Left forelimb (tissue), 1 donor: Measurements from ENCODE around the gene CCDC117.
"Not testable (repeated sequence)": the region's sequence is repeated elsewhere in the genome, so short reads cannot be mapped to it uniquely, and the experiment has no call there.

Experiments
- DNase-seq: peaks from one replicate; pipeline ENCODE4 v3.0.0-alpha.2; 2018; ENCODE audit warnings: low spot score

CCDC117 gene

GRCh38 chr22:28801845-28802594 is 29.5 kb downstream of the CCDC117 start:
- DNase-seq: no peak

GRCh38 chr22:28802595-28803123 is 30.2 kb downstream of the CCDC117 start:
- DNase-seq: no peak

GRCh38 chr22:28805426-28805825 is 32.9 kb downstream of the CCDC117 start:
- DNase-seq: not testable (repeated sequence)

DNA sequence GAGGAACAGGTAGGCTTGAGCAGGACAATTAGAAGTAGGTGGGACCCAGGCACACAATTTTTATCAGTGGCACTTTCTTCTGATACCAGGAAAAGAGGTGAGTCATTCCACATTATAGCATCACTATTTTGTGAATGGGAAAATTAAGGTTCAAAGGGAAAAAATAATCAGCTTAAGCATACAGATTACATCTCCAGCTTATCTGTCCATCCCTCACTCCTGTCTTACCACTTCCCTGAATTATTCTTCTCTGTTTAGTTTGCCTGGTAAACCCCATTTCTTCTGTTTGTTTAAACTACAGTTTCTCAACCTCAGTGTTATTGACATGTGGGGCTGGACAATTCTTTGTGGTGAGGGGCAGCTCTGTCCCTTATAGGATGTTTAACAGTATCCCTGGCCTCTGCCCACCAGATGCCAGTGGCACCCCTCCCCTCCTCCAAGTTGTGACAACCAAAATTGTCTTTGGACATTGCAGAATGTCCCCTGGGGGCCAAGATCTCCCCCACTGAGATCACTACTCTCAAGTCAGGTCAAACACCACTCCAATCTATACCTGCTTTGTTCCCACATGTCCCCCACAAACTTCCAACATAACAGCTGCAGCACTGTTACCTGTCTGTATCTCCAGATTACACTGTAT is 36.3 kb downstream of the CCDC117 start:
- no peak for DNase-seq

DNA sequence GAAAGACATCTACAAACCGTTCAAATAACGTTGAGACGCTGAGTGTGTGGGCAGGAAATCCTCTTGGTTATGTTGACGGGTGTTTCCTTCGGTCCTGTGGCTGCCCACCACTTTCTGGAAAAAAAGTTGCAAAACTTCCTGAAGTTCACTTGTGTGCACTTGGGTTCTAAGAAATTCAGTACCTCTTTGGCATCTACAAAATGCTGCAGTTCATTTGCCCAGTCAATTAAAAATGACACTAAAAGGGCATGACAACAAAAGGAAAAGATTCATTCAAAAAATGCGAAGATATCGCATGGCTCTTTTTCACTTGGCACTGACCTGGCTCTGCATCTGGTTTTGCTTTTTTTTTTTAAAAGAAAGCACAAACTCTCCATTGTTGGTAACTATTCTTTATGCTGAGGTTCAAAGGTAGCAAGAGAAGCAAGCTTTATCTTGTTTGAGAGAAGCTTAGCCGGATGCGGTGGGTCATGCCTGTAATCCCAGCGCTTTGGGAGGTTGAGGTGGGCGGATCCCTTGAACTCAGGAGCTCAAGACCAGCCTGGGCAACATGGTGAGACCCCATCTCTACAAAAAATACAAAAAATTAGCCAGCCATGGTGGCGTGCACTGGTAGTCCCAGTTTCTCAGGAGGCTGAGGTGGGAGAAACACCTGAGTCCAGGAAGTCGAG is 38.5 kb downstream of the CCDC117 start:
- DNase-seq: no peak

DNA sequence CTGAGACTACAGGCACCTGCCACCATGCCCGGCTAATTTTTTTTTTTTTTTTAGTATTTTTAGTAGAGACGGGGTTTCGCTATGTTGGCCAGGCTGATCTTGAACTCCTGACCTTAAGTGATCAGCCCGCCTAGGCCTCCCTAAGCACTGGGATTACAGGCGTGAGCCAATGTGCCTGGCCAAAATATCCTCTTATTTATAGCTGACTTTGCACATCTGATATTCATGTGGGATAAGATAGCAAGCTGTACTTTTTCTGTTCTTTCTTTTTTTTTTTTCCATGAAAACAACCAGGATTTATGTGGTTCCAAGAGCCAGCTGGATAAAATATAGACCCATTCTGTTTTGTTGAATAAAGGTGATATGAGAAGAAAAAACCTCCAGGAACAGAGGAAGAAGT is 40.0 kb downstream of the CCDC117 start:
- no peak for DNase-seq

- no peak for DNase-seq
These were observed 41.5 kb downstream of the CCDC117 start for GRCh38 chr22:28813772-28814518.

DNA sequence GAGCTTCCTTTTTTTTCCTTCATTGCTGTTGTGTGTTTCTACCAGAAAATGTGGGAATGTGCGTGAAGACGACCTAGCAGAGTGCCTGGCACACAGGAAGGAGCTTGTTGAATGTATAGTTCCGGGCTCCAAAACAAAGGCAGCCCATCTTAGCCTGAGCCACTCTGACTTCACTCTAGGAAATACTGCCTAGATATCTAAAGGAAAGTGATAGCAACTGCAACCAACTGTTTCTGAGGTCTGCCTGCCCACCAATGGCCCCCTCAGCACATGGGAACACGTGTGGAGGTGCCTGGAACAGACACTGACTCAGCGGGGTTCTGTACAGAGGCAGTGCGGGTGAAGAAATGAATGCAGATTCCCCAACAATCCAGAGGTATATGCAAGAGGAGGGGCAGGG is 42.6 kb downstream of the CCDC117 start:
- no peak for DNase-seq

- DNase-seq: no peak
These were observed 43.2 kb downstream of the CCDC117 start for GRCh38 chr22:28815729-28816128.

DNA sequence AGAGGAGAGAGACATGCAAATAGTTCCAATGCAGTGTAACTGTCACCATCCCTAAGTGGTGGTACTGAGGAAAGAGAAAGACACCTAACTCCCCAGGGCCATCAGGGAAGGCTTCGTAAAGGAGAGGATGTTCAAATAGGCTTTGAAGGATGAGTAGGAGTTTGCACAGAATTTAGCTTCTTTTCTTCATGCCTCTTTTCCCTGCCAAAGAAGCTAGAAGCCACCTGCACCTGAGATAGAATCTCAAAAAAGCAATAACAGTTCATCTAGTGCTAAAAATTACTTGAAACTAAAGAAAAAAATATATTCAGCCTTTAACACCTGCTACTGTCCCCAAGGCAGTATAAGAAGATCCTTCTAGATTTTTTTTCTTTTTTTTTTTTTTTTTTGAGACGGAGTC is 44.6 kb downstream of the CCDC117 start:
- DNase-seq: no peak

DNA sequence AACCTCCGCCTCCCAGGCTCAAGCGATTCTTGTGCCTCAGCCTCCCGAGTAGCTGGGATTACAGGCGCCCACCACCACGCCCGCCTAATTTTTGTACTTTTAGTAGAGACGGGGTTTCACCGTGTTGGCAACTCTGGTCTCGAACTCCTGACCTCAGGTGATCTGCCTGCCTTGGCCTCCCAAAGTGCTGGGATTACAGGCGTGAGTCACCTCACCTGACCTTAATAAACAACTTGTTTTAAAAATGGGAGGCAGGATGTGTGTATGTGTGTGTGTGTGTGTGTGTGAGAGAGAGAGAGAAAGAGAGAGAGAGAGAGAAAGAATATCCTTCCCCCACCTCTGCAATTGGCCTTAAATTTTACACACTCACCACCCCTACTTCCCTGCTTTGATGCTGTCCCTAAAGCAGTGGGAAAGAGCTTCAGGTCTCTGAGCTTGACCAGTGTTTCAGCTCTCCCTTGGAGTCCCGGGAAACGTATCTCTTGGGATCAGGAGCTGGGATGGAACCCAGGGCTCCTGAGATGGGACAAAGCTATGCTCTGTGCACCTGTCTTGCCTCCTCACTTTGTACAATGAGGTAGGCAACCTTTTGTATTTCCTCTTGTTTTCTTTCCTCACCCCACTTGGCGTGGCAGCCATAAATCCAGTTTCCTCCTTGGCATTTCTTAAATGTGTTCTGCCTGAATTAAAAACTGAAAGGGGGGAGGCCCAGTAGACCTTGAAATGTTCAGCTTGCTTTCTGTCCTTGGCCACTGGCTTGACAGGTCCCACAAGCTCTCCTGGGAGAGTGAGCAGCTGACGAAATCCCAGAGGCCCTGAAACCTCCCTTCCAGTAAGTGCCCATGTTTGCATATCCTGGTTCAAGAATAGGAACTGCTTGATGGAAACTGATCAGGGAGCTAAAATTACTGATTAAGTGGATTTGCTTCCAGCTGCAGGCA is 45.7 kb downstream of the CCDC117 start:
- no peak for DNase-seq

GRCh38 chr22:28819253-28820096 is 47.0 kb downstream of the CCDC117 start:
- DNase-seq: no peak

DNA sequence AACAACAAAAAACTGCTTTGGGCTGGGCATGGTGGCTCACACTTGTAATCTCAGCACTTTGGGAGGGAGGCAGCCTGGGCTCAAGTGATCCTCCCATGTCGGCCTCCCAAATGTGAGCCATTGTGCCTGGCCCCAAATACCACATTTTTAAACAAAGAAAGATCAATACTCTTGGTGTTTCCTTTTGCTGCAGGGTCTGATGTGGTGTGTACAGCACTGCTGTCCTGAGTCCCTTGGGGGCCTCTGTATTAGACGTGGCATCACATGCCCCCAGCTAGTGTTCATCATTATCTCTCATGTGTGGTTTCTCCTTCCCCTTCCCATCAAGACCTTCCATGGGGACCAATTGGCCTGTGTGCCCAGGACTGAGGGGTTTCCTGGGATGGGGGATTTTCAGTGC is 48.4 kb downstream of the CCDC117 start:
- no peak for DNase-seq

- no peak for DNase-seq
These were observed 49.0 kb downstream of the CCDC117 start for GRCh38 chr22:28821452-28821851.

DNA sequence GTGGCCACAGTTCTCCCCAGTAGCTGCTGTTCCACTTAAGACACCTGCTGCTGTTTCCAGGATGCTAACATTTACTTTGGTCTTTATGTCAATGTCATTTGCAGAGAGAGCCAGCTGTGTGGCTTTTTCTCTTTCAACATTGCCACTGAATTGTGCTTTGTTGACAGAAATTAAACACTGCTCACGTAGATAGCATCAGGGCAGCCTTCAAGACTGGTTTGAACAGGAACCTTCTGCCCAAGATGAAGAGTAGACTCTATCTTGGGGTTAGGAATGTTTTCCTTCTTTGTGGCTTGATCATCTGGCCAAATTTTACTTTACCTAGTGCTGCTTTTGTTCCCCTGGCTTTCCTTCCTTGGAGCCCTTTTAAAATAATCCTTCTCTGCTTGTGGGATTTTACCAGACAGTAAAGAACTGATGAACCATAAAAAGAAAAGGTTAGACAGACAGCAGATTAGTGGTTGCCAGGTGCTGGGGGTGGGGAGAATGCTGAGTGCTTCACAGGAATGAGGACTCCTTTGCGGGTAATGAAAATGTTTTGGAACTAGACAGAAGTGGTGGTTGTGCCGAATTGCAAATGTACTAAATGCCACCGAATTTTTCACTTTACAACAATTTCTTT is 50.5 kb downstream of the CCDC117 start:
- DNase-seq: no peak

GRCh38 chr22:28824455-28824854 is 52.0 kb downstream of the CCDC117 start:
- not testable (repeated sequence) for DNase-seq

DNA sequence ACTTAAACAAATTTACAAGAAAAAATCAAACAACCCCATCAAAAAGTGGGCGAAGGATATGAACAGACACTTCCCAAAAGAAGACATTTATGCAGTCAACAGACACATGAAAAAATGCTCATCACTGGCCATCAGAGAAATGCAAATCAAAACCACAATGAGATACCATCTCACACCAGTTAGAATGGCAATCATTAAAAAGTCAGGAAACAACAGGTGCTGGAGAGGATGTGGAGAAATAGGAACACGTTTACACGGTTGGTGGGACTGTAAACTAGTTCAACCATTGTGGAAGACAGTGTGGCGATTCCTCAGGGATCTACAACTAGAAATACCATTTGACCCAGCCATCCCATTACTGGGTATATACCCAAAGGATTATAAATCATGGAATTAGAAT is 53.9 kb downstream of the CCDC117 start:
- DNase-seq: not testable (repeated sequence)

- DNase-seq: no peak
These were observed 54.4 kb downstream of the CCDC117 start for GRCh38 chr22:28826921-28827320.

- peak; percentile 74 for DNase-seq
These were observed 57.1 kb downstream of the CCDC117 start for GRCh38 chr22:28829358-28830181.
